Loucy (cell line): Measurements from ENCODE around the gene RAB10.

Experiments used
- H2AFZ ChIP-seq: fragments of 200-600 bp; sonication (generic); 2 replicates; pipeline ENCODE4 v1.6.0; 2016; ENCODE audit warnings: antibody characterized with exemption, mild to moderate bottlenecking, low read length, moderate library complexity
- H3F3A ChIP-seq: fragments of 200-600 bp; 2 replicates; pipeline ENCODE4 v1.6.0; 2016; ENCODE audit warnings: antibody characterized with exemption, low read depth, mild to moderate bottlenecking
- H3K27me3 ChIP-seq: fragments of 200-600 bp; sonication (generic); 2 replicates; pipeline ENCODE4 v1.6.1; 2014; ENCODE audit warnings: low read length, mild to moderate bottlenecking; ENCODE audit not compliant: insufficient read depth, poor library complexity, severe bottlenecking
- H3K36me3 ChIP-seq: fragments of 200-600 bp; sonication (generic); 2 replicates; pipeline ENCODE4 v1.6.1; 2016; ENCODE audit warnings: low read length; ENCODE audit not compliant: insufficient read depth
- H3K4me1 ChIP-seq: fragments of 200-600 bp; sonication (generic); 2 replicates; pipeline ENCODE4 v1.5.1; 2014; ENCODE audit warnings: low read length, mild to moderate bottlenecking; ENCODE audit not compliant: insufficient read depth, poor library complexity, severe bottlenecking
- H3K4me2 ChIP-seq: fragments of 200-600 bp; sonication (generic); 2 replicates; pipeline ENCODE4 v1.6.0; 2014; ENCODE audit warnings: antibody characterized with exemption, low read length, low read depth, mild to moderate bottlenecking; ENCODE audit not compliant: poor library complexity, severe bottlenecking
- H3K4me3 ChIP-seq: fragments of 200-600 bp; sonication (generic); 2 replicates; pipeline ENCODE4 v1.5.1; 2014; ENCODE audit warnings: low read length, mild to moderate bottlenecking, mixed read lengths; ENCODE audit not compliant: poor library complexity, severe bottlenecking
- H3K79me2 ChIP-seq: fragments of 200-600 bp; sonication (generic); 2 replicates; pipeline ENCODE4 v1.6.1; 2014; ENCODE audit warnings: low read length; ENCODE audit not compliant: insufficient read depth
- H3K9ac ChIP-seq: fragments of 200-600 bp; sonication (generic); 2 replicates; pipeline ENCODE4 v1.6.0; 2014; ENCODE audit warnings: mild to moderate bottlenecking, low read depth, low read length, moderate library complexity; ENCODE audit not compliant: poor library complexity, severe bottlenecking
- H3K9me2 ChIP-seq: fragments of 200-600 bp; sonication (generic); replicated peaks from 2 replicates; pipeline ENCODE4 v1.6.1; 2016; ENCODE audit warnings: low read depth, low read length, mixed read lengths
- H3K9me3 ChIP-seq: fragments of 200-600 bp; sonication (generic); 2 replicates; pipeline ENCODE4 v1.6.1; 2014; ENCODE audit warnings: mild to moderate bottlenecking, antibody characterized with exemption, low read length, low read depth; ENCODE audit not compliant: insufficient read depth
- H4K20me1 ChIP-seq: fragments of 200-600 bp; sonication (generic); 2 replicates; pipeline ENCODE4 v1.6.0; 2014; ENCODE audit warnings: antibody characterized with exemption, low read length, mild to moderate bottlenecking; ENCODE audit not compliant: insufficient read depth, poor library complexity, severe bottlenecking
- EZH2phosphoT487 ChIP-seq: fragments of 200-600 bp; IDR thresholded peaks from 2 replicates; pipeline ENCODE4 v1.6.1; 2018; ENCODE audit warnings: antibody characterized with exemption, mild to moderate bottlenecking, moderate library complexity, borderline replicate concordance
- TF ChIP-seq, protein P1 (sequence below): fragments of 200-600 bp; sonication (generic); conservative IDR thresholded peaks from 2 replicates; pipeline ENCODE4 v1.5.1; 2014; ENCODE audit warnings: mild to moderate bottlenecking, antibody characterized with exemption, low read length

Gene RAB10

DNA sequence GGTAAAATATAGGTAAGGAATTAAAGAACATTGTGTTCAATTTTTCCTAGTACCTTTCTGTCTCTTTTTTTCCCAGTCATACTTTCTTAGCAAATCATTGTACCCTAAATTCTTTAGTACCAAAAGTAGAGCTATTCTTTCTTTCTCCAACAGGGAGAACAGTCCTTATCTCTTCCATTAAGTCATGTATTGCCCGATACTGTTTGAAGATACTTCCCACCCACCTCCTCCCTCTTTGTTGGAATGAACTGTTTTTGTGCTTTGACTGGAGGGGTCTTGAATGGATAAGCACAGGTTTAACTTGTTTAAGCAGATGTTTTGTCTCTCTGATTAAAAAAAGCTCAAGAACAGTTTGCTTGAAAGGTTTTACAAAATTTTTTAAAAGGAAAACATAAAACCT is 41.3 kb downstream of the RAB10 start:
- Histone ChIP-seq H3K9ac (no peak overlapping the region), H3K9me3 (no peaks in the 10 kb centered on the region; the same call in 1 of the 2 replicates), H3K27me3 (no peaks in the 10 kb centered on the region), H3F3A (0 out of 2 replicates have a peak, but pooled peaks cover 3% of the 10 kb centered on the region), H2AFZ (no peak overlapping the region), H3K4me3 (no peak overlapping the region), H3K4me1 (peaks cover 18% of the 10 kb centered on the region), H4K20me1 (peaks cover 40% of the 10 kb centered on the region), H3K79me2 (peaks cover 98% of the 10 kb centered on the region), H3K9me2 (no peaks in the 10 kb centered on the region), H3K4me2 (no peak overlapping the region), H3K36me3 (0 out of 2 replicates have a peak, but pooled peaks cover 4% of the 10 kb centered on the region)
- TF ChIP-seq, protein P1, sequence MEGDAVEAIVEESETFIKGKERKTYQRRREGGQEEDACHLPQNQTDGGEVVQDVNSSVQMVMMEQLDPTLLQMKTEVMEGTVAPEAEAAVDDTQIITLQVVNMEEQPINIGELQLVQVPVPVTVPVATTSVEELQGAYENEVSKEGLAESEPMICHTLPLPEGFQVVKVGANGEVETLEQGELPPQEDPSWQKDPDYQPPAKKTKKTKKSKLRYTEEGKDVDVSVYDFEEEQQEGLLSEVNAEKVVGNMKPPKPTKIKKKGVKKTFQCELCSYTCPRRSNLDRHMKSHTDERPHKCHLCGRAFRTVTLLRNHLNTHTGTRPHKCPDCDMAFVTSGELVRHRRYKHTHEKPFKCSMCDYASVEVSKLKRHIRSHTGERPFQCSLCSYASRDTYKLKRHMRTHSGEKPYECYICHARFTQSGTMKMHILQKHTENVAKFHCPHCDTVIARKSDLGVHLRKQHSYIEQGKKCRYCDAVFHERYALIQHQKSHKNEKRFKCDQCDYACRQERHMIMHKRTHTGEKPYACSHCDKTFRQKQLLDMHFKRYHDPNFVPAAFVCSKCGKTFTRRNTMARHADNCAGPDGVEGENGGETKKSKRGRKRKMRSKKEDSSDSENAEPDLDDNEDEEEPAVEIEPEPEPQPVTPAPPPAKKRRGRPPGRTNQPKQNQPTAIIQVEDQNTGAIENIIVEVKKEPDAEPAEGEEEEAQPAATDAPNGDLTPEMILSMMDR = no peak
- TF ChIP-seq EZH2phosphoT487 = no peak

DNA sequence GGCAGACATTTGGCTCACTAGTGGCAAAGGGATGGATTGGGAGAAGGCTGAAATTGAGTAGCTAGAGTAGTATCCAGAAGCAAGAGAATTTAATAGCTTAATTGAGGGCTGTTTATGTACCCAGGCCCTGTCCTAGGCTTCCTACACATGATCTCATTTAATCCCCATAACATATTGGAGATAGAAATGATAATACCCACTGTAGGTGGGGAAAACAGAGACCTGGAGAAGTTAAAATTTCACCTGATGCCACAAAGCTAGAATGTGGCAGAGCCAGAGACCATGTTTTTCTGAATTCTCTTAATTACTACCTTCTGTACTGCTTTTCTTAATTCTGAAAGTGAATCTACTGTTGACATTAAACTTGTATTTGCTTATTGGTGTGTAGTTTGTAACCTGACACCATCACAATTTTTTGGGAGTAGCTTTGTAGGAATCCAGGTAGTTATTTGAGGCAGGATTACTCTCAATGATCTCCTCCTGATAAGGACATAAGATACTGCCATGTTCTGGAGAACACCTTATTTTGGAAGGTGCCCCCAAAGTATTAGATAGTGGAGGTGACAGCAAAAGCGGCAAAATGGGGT is 42.2 kb downstream of the RAB10 start:
- no peak overlapping the region for H2AFZ ChIP-seq
- no peak overlapping the region for H3K4me2 ChIP-seq
- H3K9me3 ChIP-seq = peaks cover 7% of the 10 kb centered on the region; the same call in 1 of the 2 replicates
- H3K79me2 ChIP-seq = peaks cover 98% of the 10 kb centered on the region
- H3K4me1 ChIP-seq = peaks cover 13% of the 10 kb centered on the region
- no peaks in the 10 kb centered on the region for H3K9me2 ChIP-seq
- no peak overlapping the region for H3K4me3 ChIP-seq
- H3F3A ChIP-seq = no peaks in the 10 kb centered on the region
- H4K20me1 ChIP-seq = peaks cover 34% of the 10 kb centered on the region
- H3K27me3 ChIP-seq = no peaks in the 10 kb centered on the region
- TF ChIP-seq, protein P1 = no peak
- no peak for TF ChIP-seq EZH2phosphoT487
- peaks cover 11% of the 10 kb centered on the region; the same call in 1 of the 2 replicates for H3K36me3 ChIP-seq
- H3K9ac ChIP-seq = no peak overlapping the region

DNA sequence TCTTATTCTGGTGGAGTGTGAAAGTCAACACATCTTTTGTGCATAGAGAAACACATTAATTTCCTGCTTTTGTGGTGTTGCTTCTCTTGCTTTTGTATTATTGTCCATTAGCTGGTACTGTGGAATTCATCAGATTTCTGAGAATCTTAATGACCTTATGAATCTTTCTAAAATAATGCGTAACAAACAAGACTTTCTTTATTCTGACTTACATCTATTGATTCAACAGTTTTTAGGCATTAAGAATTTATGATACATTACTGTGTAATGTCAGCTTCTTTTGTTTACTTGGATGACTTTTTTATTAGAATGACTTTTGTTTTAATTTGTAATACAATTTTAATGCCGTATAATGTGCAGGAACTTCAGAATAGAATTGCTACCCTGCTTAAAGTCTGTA is 43.4 kb downstream of the RAB10 start:
- Histone ChIP-seq H3K79me2 (peaks cover 96% of the 10 kb centered on the region), H3K36me3 (peaks cover 11% of the 10 kb centered on the region), H2AFZ (no peak overlapping the region), H4K20me1 (peaks cover 34% of the 10 kb centered on the region), H3K9me2 (no peaks in the 10 kb centered on the region), H3K4me1 (peaks cover 13% of the 10 kb centered on the region), H3K9ac (no peak overlapping the region), H3K4me2 (no peak overlapping the region), H3F3A (no peaks in the 10 kb centered on the region), H3K4me3 (no peak overlapping the region), H3K9me3 (peaks cover 7% of the 10 kb centered on the region; the same call in 1 of the 2 replicates), H3K27me3 (no peaks in the 10 kb centered on the region)
- no peak for TF ChIP-seq EZH2phosphoT487
- TF ChIP-seq, protein P1 = no peak
